NCI-H1417 treated with DMSO at 0.1 percent for 48 hours (cell line): ENCODE results near the gene XPA.

ENCODE experiments used
- DNase-seq: peaks from one replicate; lab custom pipeline; 2025; lab: John Stamatoyannopoulos, UW

XPA gene

DNA sequence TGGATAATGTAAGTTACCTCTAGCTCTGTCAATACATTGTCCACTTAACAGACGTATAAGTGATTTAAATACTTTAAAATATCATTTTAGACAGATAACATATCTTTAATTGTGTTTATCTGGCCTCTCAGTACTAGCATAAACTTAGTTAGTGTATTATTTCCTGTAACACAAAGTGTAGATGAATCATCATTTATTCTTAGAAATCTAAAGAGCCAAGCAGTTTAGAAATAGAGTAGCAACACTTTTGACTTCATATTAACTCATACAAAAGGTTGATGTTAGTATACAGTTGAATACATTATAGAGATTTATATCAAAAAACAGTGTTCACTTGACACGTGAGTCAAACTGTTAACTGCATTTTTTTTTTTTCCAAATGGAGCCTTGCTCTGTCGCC, 45.5 kb downstream of the XPA start:
- no peak for DNase-seq

DNA sequence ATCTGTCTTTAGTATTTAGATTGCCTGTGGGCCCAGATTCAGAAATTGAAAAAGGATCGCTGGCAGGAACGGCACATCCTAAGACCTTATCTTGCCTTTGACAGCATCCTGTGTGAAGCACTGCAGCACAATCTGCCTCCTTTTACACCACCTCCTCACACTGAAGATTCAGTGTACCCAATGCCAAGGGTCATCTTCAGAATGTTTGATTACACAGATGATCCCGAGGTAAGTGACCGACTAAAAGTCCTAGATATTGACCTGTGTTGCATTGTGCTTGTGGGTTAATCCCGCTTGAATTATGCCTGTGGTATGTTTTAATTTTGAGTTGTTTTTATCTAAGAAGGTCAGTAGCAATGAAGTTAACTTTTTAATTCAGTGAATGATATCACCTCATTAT, 49.1 kb downstream of the XPA start:
- no peak for DNase-seq

DNA sequence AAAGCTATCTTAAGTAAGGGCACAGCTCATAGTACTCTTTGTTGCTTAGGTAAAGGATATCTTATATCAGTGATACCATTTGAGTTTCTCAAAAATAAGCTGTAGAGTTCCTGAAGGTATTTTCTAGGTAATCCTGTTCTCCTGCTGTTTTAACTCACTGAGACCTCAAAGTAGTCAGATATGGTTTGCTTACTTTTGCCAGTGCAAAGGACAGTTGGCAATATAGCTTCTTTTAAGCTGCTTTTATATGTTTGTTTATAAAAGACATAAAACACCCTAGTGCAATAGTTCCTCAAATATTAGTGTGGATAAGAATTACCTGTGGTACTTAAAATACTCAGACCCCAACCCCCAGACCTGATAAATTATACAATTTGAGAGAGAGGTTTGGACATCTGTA, 51.4 kb downstream of the XPA start:
- no peak for DNase-seq

DNA sequence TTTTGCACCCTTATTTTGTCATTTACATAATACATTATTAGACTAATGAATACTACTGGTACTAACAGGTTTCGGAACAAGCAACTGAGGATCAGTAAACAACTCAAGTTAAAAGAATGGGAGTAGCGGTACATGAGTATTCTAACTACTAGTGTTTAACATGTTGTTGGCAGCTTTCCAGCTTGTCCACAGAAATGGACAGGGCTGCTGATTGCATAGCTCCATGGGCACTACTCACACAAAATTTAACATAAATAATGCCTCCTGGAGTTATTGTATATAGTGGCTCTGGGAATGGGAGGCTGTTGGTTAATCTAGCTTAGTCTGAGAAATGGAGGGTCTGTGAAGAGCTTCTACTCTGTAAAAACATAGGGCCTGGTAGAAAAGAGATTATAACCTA, 56.8 kb downstream of the XPA start:
- peak; percentile 57 for DNase-seq

DNA sequence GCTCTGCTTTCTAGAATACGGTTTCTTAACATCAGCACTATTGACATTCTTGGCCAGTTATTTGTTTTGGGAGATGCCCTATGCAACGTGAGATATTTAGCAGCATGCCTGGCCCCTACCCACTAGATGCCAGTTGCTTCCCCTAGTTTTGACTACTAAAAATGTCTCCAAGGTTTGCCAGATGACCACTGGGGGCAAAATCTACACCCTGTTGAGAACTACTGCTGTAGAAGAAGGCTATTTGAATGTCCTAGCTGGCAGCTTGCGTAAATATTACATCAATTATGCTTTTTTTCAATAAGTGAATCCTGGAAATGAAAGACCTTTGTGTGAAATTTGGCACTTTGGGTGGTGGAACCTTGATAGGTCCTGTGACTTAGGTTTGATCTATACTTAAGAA, 58.5 kb downstream of the XPA start:
- DNase-seq, result no peak

DNA sequence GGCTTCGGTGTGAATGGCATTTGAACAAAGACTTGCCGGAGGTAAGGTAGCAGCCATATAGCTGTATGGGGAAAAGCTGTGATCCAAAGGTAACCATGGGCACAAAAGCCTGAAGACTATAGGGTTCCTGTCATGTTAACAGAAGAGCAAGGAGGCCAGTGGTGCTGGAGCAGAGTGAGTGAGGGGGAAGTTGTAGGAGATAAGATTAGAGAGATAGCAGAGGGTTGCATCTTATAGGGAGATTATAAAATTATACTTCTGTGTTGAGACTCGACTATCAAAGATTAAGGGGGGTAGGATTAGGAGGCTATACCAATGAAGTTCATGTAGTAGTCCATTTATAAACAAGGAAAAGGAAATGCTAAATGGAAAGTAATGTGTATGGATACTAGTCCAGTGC, 60.2 kb downstream of the XPA start:
- no peak for DNase-seq

GRCh38 chr9:97635026-97635425, 62.1 kb downstream of the XPA start:
- DNase-seq, result no peak

- DNase-seq, result no peak
Measured at GRCh38 chr9:97633859-97634490, 63.2 kb downstream of the XPA start.

GRCh38 chr9:97632985-97633858, 63.9 kb downstream of the XPA start, which contains the start of the genes NCBP1 and TSTD2:
Gene NCBP1 (plus strand): TSS chr9:97633821. CDS start chr9:97633882, 61 bp downstream.
Gene TSTD2 (minus strand): TSS chr9:97633368. CDS start chr9:97627562, 5,806 bp downstream.
- peak; percentile 99 for DNase-seq

DNA sequence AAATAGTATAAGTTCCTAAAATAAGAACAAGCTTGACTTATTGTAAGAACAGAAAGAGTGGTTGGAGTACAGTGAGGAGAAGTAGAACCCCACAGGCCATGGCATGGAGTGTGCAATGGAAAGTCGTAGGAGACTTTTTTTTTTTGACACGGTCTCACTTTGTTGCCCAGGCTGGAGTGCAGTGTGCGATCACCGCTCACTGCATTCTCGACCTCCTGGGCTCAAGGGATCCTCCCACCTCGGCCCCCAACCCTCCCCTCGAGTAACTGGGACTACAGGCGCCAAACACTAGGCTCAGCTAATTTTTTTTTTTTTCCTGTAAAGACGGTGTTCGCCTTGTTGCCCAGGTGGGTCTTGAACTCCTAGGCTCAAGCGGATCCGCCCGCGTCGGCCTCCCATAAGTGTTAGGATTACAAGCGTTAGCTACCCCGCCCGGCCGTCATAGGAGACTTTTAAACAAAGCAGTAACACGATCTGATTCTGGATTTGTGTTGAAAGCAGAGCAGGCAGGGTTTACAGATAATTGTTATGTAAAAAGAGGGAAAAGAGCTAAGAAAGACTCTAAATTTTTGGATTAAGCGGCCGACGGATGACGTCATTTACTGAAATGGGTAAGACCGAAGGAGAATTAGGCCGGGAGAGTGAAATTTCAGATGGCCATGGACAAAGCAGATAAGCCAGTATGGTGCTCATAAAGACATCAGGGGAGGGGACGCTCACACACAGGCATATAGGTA, 64.7 kb downstream of the XPA start:
- DNase-seq, result peak; percentile 95

GRCh38 chr9:97630591-97630990, 66.5 kb downstream of the XPA start:
- DNase-seq, result no peak

GRCh38 chr9:97629156-97629555, 68.0 kb downstream of the XPA start:
- DNase-seq, result no peak

- DNase-seq, result no peak
Measured at GRCh38 chr9:97628668-97629067, 68.5 kb downstream of the XPA start.

DNA sequence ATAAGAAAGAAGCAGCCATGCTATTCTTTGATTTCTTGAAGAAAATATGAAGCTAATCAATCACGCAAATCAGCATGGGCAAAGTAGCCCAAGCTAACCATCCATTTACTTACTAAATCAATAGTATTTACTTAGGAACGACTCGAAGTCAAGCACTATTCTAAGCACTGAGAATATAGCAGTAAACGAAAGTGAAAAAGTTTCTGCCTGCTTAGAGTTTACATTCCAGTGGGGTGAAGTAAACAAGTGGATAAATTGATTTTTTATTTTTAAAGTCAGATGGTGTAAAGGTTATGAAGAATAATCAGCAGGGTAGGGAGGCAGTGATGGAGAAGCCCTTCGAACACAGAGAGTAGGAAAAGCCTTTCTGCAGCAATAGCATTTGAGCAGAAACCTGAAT, 69.5 kb downstream of the XPA start:
- no peak for DNase-seq

DNA sequence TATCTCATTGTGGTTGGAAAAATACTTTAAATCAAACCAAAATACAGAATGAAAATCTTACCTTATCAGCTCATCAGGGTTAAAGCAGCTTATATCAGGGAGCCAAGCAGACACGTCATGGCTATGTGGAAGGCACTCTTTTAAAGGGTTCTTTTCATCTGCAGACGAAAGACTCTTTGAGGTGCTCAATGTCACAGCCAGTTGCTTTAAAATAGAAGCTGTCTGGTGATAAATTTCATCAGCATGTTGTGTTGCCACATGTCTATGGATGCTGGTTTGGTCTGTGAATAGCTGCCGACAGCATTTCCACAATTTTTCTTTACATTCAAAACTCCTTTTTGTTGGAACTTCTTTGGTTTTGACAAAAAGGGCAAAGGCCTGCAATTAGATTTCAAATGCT, 71.5 kb downstream of the XPA start:
- no peak for DNase-seq
